WTC11 (cell line): ENCODE measurements around the gene NXF1. TPM values are rescaled to one million over a fixed set of nuclear protein-coding genes. Genes with fewer than 3 reads are reported as not detected.

Source experiments
- ATAC-seq: fragments of 200-7000 bp; cut with Tn5 transposase; 2 replicates; pipeline ENCODE4 v1.10.0; 2021; ENCODE audit warnings: mild to moderate bottlenecking, moderate library complexity
- CTCF ChIA-PET: fragments of 300-600 bp; sonication (Branson Sonifier 250); formaldehyde crosslinking; loops from one replicate; lab custom pipeline; 2021; ENCODE audit warnings: antibody characterized with exemption; lab: Charles Lee
- POLR2A ChIA-PET: fragments of 350-600 bp; sonication (Branson Sonifier 250); formaldehyde crosslinking; loops from one replicate; lab custom pipeline; 2021; ENCODE audit warnings: antibody characterized with exemption; lab: Charles Lee
- DNase-seq: peaks from one replicate; pipeline ENCODE4 v3.0.0; 2021; ENCODE audit warnings: low spot score
- H3K27ac Mint-ChIP-seq: 2 replicates; pipeline ENCODE4 v1.8.0; 2021; ENCODE audit warnings: mixed read lengths
- H3K27me3 Mint-ChIP-seq: 2 replicates; pipeline ENCODE4 v1.8.0; 2021; ENCODE audit warnings: low read depth, mild to moderate bottlenecking, moderate library complexity, mixed read lengths
- H3K36me3 Mint-ChIP-seq: 2 replicates; pipeline ENCODE4 v1.8.0; 2021; ENCODE audit warnings: mixed read lengths
- H3K4me1 Mint-ChIP-seq: 2 replicates; pipeline ENCODE4 v1.8.0; 2022; ENCODE audit warnings: mixed read lengths
- H3K4me3 Mint-ChIP-seq: 2 replicates; pipeline ENCODE4 v1.8.0; 2021; ENCODE audit warnings: mild to moderate bottlenecking, moderate library complexity, mixed read lengths
- H3K9me3 Mint-ChIP-seq: 2 replicates; pipeline ENCODE4 v1.8.0; 2021; ENCODE audit warnings: mixed read lengths
- AFF4 ChIP-seq: sonication (generic); formaldehyde crosslinking; IDR thresholded peaks from 2 replicates; pipeline ENCODE4 v1.8.1; 2023; ENCODE audit warnings: mild to moderate bottlenecking, missing genetic modification reagents, borderline replicate concordance
- ATF1 ChIP-seq: sonication (generic); formaldehyde crosslinking; IDR thresholded peaks from 2 replicates; pipeline ENCODE4 v1.8.1; 2023; ENCODE audit warnings: mild to moderate bottlenecking, moderate library complexity, missing genetic modification reagents
- CDX4 ChIP-seq: fragments of 250-450 bp; sonication (Bioruptor Pico); IDR thresholded peaks from 2 replicates; pipeline ENCODE4 v1.9.0; 2021; ENCODE audit warnings: moderate library complexity, mild to moderate bottlenecking, inconsistent platforms, borderline replicate concordance
- CREB1 ChIP-seq: sonication (generic); formaldehyde crosslinking; IDR thresholded peaks from 2 replicates; pipeline ENCODE4 v1.8.0; 2023; ENCODE audit warnings: mild to moderate bottlenecking, missing genetic modification reagents
- CREM ChIP-seq: sonication (generic); formaldehyde crosslinking; IDR thresholded peaks from 2 replicates; pipeline ENCODE4 v1.8.1; 2022; ENCODE audit warnings: mild to moderate bottlenecking, missing genetic modification reagents, moderate library complexity
- E2F1 ChIP-seq: sonication (generic); formaldehyde crosslinking; IDR thresholded peaks from 2 replicates; pipeline ENCODE4 v1.8.0; 2022; ENCODE audit warnings: mild to moderate bottlenecking, missing genetic modification reagents
- E2F5 ChIP-seq: sonication (generic); formaldehyde crosslinking; IDR thresholded peaks from 2 replicates; pipeline ENCODE4 v1.8.1; 2022; ENCODE audit warnings: mild to moderate bottlenecking, moderate library complexity, missing genetic modification reagents
- EMX1 ChIP-seq: fragments of 250-450 bp; sonication (Bioruptor Pico); IDR thresholded peaks from 2 replicates; pipeline ENCODE4 v1.8.0; 2021; ENCODE audit warnings: mild to moderate bottlenecking
- FOXK1 ChIP-seq: sonication (generic); formaldehyde crosslinking; IDR thresholded peaks from 2 replicates; pipeline ENCODE4 v1.8.0; 2022; ENCODE audit warnings: mild to moderate bottlenecking, moderate library complexity, missing genetic modification reagents
- GABPB1 ChIP-seq: sonication (generic); formaldehyde crosslinking; IDR thresholded peaks from 2 replicates; pipeline ENCODE4 v1.8.1; 2023; ENCODE audit warnings: mild to moderate bottlenecking, missing genetic modification reagents
- GRHL2 ChIP-seq: fragments of 250-450 bp; sonication (Bioruptor Pico); IDR thresholded peaks from 2 replicates; pipeline ENCODE4 v1.8.0; 2022; ENCODE audit warnings: mild to moderate bottlenecking, moderate library complexity; ENCODE audit not compliant: insufficient replicate concordance, severe bottlenecking
- IRF2 ChIP-seq: sonication (generic); formaldehyde crosslinking; IDR thresholded peaks from 2 replicates; pipeline ENCODE4 v1.8.0; 2022; ENCODE audit warnings: low read depth, missing genetic modification reagents, borderline replicate concordance
- MLX ChIP-seq: sonication (generic); formaldehyde crosslinking; IDR thresholded peaks from 2 replicates; pipeline ENCODE4 v1.8.1; 2023; ENCODE audit warnings: mild to moderate bottlenecking, missing genetic modification reagents, moderate library complexity
- NFATC4 ChIP-seq: fragments of 250-450 bp; sonication (Bioruptor Pico); IDR thresholded peaks from 2 replicates; pipeline ENCODE4 v1.9.0; 2021; ENCODE audit warnings: mild to moderate bottlenecking
- PRRX2 ChIP-seq: fragments of 250-450 bp; sonication (Bioruptor Pico); IDR thresholded peaks from 2 replicates; pipeline ENCODE4 v1.8.0; 2021; ENCODE audit warnings: mild to moderate bottlenecking
- RELA ChIP-seq: sonication (generic); formaldehyde crosslinking; IDR thresholded peaks from 2 replicates; pipeline ENCODE4 v1.8.1; 2022; ENCODE audit warnings: missing genetic modification reagents, mild to moderate bottlenecking, borderline replicate concordance
- SMAD3 ChIP-seq: sonication (generic); formaldehyde crosslinking; IDR thresholded peaks from 2 replicates; pipeline ENCODE4 v1.8.0; 2022; ENCODE audit warnings: missing genetic modification reagents, mild to moderate bottlenecking, borderline replicate concordance
- SP1 ChIP-seq: sonication (generic); formaldehyde crosslinking; conservative IDR thresholded peaks from 2 replicates; pipeline ENCODE4 v1.8.1; 2022; ENCODE audit warnings: missing genetic modification reagents
- TCF7 ChIP-seq: sonication (generic); formaldehyde crosslinking; IDR thresholded peaks from 2 replicates; pipeline ENCODE4 v1.8.0; 2022; ENCODE audit warnings: mild to moderate bottlenecking, low read depth, missing genetic modification reagents, moderate library complexity
- TEAD1 ChIP-seq: sonication (generic); formaldehyde crosslinking; IDR thresholded peaks from 2 replicates; pipeline ENCODE4 v1.8.0; 2022; ENCODE audit warnings: mild to moderate bottlenecking, missing genetic modification reagents
- TEAD4 ChIP-seq: sonication (generic); formaldehyde crosslinking; IDR thresholded peaks from 2 replicates; pipeline ENCODE4 v1.8.0; 2022; ENCODE audit warnings: mild to moderate bottlenecking, missing genetic modification reagents
- ZBTB21 ChIP-seq: sonication (generic); formaldehyde crosslinking; IDR thresholded peaks from 2 replicates; pipeline ENCODE4 v1.8.1; 2023; ENCODE audit warnings: mild to moderate bottlenecking, missing genetic modification reagents, borderline replicate concordance
- ZBTB43 ChIP-seq: sonication (generic); formaldehyde crosslinking; IDR thresholded peaks from 2 replicates; pipeline ENCODE4 v1.8.1; 2023; ENCODE audit warnings: mild to moderate bottlenecking, missing genetic modification reagents
- total RNA-seq: library from RNA; stranded (reverse); gene quantifications from 3 replicates; pipeline ENCODE4 v1.2.3, GENCODE V29; 2021
- TF ChIP-seq, protein P1 (sequence below): sonication (generic); formaldehyde crosslinking; IDR thresholded peaks from 2 replicates; pipeline ENCODE4 v1.8.1; 2022; ENCODE audit warnings: low read depth, missing genetic modification reagents, borderline replicate concordance

NXF1 gene
- total RNA-seq, 1 experiment from 2014 or later = 43.2 TPM

DNA sequence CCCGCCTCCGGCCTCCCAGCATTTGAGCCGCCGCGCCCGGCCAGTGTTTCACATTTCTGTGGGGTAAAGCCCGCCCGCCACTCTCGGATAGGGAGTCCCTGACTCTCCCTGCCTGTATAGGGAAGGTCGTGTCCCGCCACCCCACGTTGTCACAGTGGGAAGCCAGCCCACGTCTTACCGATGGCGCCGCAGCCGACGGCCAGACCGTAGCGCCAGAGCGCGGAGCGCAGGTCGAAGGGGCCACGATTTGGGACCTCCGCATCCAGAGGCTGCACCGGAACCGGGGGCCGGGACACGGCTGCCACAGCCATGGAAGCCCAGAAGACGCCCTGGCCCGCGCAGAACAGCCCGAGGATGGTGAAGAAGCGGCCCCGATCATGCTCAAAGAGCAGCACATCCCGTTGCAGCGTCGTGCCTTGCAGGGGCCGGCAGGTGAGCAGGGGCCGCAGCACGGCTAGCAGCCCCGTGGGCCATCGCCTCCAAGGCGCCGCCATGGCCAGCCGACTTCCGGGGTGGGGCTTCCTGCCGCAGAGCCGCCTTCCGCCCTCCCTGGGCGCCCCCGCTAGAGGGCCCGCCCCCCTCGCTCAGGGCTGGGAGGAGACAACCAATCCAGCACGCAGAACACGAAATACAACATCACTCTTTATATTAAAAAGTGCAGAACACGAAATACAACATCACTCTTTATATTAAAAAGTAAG lies 13.6 kb downstream of the NXF1 start, which contains the start of gene TMEM223:
Gene TMEM223 (minus strand): TSS at position 506 of the 701 bp plus-strand sequence. CDS start 12 bp downstream, at position 494.
- H3K36me3 Mint-ChIP-seq = peaks cover 53% of the 10 kb centered on the region
- TF ChIP-seq TEAD1 (CRISPR knock-in tag) (peak; percentile 83), TEAD4 (no peak), NFATC4 (CRISPR knock-in tag) (peak; percentile 69; the same call in 1 of the 2 replicates), RELA (peak; percentile 92; the same call in 1 of the 2 replicates), AFF4 (CRISPR knock-in tag) (no peak), ZBTB21 (CRISPR knock-in tag) (no peak), CREM (CRISPR knock-in tag) (no peak), PRRX2 (CRISPR knock-in tag) (peak; percentile 62), EMX1 (CRISPR knock-in tag) (peak; percentile 81), CREB1 (CRISPR knock-in tag) (no peak; the same call in 1 of the 2 replicates), SP1 (CRISPR knock-in tag) (peak; percentile 92), MLX (CRISPR knock-in tag) (0 out of 2 replicates have a peak, but pooled peaks have one; percentile 23), E2F1 (CRISPR knock-in tag) (0 out of 2 replicates have a peak, but pooled peaks have one; percentile 17), CDX4 (no peak), ZBTB43 (peak; percentile 76; the same call in 1 of the 2 replicates), SMAD3 (CRISPR knock-in tag) (0 out of 2 replicates have a peak, but pooled peaks have one; percentile 48), ATF1 (CRISPR knock-in tag) (peak; percentile 47; the same call in 1 of the 2 replicates), GRHL2 (CRISPR knock-in tag) (no peak), IRF2 (CRISPR knock-in tag) (0 out of 2 replicates have a peak, but pooled peaks have one; percentile 60), FOXK1 (CRISPR knock-in tag) (peak; percentile 81; the same call in 1 of the 2 replicates), E2F5 (CRISPR knock-in tag) (peak; percentile 50; the same call in 1 of the 2 replicates), GABPB1 (CRISPR knock-in tag) (peak; percentile 47), TCF7 (CRISPR knock-in tag) (peak; percentile 78; the same call in 1 of the 2 replicates)
- TF ChIP-seq, protein P1, sequence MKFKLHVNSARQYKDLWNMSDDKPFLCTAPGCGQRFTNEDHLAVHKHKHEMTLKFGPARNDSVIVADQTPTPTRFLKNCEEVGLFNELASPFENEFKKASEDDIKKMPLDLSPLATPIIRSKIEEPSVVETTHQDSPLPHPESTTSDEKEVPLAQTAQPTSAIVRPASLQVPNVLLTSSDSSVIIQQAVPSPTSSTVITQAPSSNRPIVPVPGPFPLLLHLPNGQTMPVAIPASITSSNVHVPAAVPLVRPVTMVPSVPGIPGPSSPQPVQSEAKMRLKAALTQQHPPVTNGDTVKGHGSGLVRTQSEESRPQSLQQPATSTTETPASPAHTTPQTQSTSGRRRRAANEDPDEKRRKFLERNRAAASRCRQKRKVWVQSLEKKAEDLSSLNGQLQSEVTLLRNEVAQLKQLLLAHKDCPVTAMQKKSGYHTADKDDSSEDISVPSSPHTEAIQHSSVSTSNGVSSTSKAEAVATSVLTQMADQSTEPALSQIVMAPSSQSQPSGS (CRISPR knock-in tag) = peak; percentile 48; the same call in 1 of the 2 replicates

More for the DNA sequence above, 13.6 kb downstream of the NXF1 start, which contains the start of gene TMEM223:
- peak within 1 kb of the TSS; percentile 91 for H3K4me3 Mint-ChIP-seq
- DNase-seq (peak; percentile 87), ATAC-seq (peak; percentile 60)
- ChIA-PET CTCF (interaction anchor here (0.6 to 1.5 kb wide), 3 partner anchors 38 to 1260 kb away, joined by 3 to 6 read pairs (median 3); partner anchors contain the start of genes LBHD1 and ZBTB3), POLR2A (interaction anchor here (0.7 to 1.0 kb wide), 5 partner anchors 38 to 568 kb away, joined by 3 to 5 read pairs (median 3); partner anchors contain the start of genes STX5, TEX54, TUT1 and ZBTB3)
- peaks cover 30% of the 10 kb centered on the region for H3K4me1 Mint-ChIP-seq
- no peaks in the 10 kb centered on the region; the same call in 1 of the 2 replicates for H3K27me3 Mint-ChIP-seq
- peak within 1 kb of the TSS; percentile 96 for H3K27ac Mint-ChIP-seq
- H3K9me3 Mint-ChIP-seq = no peaks in the 10 kb centered on the region
